Liver (tissue), 9 donors: ENCODE measurements around the gene TTC39C. TPM values are rescaled to one million over a fixed set of nuclear protein-coding genes. Genes with fewer than 3 reads are reported as not detected.

Experiments
- DNase-seq: peaks from one replicate; pipeline ENCODE4 v3.0.0-alpha.2; 2017; ENCODE audit warnings: low spot score
- H3K27ac ChIP-seq, 2 donors: one replicate each; pipeline ENCODE4 v1.7.0; 2013; ENCODE audit warnings: inconsistent platforms in 2 of 2, low read length in 2 of 2, control low read depth in 1 of 2, low read depth in 1 of 2, mild to moderate bottlenecking in 1 of 2
- H3K27me3 ChIP-seq, 4 donors: one replicate each; pipeline versions ENCODE4 v1.6.1 to v1.7.0; 2013; ENCODE audit warnings: low read length in 3 of 4, inconsistent platforms in 1 of 4, mild to moderate bottlenecking in 1 of 4, moderate library complexity in 1 of 4; ENCODE audit not compliant: control insufficient read depth in 4 of 4, insufficient read depth in 4 of 4
- H3K36me3 ChIP-seq, 4 donors: one replicate each; pipeline versions ENCODE4 v1.6.1 to v1.7.0; 2013; ENCODE audit warnings: low read length in 3 of 4, mild to moderate bottlenecking in 3 of 4, low read depth in 1 of 4, moderate library complexity in 1 of 4; ENCODE audit not compliant: control insufficient read depth in 4 of 4, insufficient read depth in 3 of 4
- H3K4me1 ChIP-seq, 4 donors: one replicate each; pipeline versions ENCODE4 v1.6.1 to v1.7.0; 2013; ENCODE audit warnings: low read length in 3 of 4, mild to moderate bottlenecking in 3 of 4, moderate library complexity in 1 of 4; ENCODE audit not compliant: control insufficient read depth in 4 of 4, insufficient read depth in 4 of 4
- H3K4me3 ChIP-seq, 3 donors: one replicate each; pipeline versions ENCODE4 v1.6.1 to v1.7.0; 2013; ENCODE audit warnings: low read length in 3 of 3, control low read depth in 1 of 3, low read depth in 1 of 3, mild to moderate bottlenecking in 1 of 3
- H3K9ac ChIP-seq, 2 donors: one replicate each; pipeline ENCODE4 v1.7.0; 2013; ENCODE audit warnings: low read length in 2 of 2, mild to moderate bottlenecking in 2 of 2, moderate library complexity in 2 of 2, control low read depth in 1 of 2, low read depth in 1 of 2
- H3K9me3 ChIP-seq, 4 donors: one replicate each; pipeline versions ENCODE4 v1.6.1 to v1.7.0; 2013; ENCODE audit warnings: low read length in 3 of 4; ENCODE audit not compliant: control insufficient read depth in 4 of 4
- ATF3 ChIP-seq: IDR thresholded peaks from 2 replicates; pipeline ENCODE4 v1.6.1; 2016; ENCODE audit warnings: antibody characterized with exemption
- CTCF ChIP-seq: fragments of 150-350 bp; IDR thresholded peaks from 2 replicates; pipeline ENCODE4 v1.5.1; 2017; ENCODE audit warnings: improper control_type of control experiment, low read depth, low read length; ENCODE audit not compliant: missing input control
- EGR1 ChIP-seq, 2 donors: IDR thresholded peaks; 2 replicates each; pipeline ENCODE4 v1.6.1; 2016 to 2018; ENCODE audit warnings: antibody characterized with exemption in 2 of 2, low read depth in 2 of 2
- FOXA1 ChIP-seq: IDR thresholded peaks from 2 replicates; pipeline ENCODE4 v1.6.1; 2016; ENCODE audit warnings: antibody characterized with exemption
- FOXA2 ChIP-seq: IDR thresholded peaks from 2 replicates; pipeline ENCODE4 v1.6.1; 2016; ENCODE audit warnings: antibody characterized with exemption
- HNF4A ChIP-seq, 2 donors: conservative IDR thresholded peaks; 2 replicates each; pipeline ENCODE4 v1.6.1; 2016; ENCODE audit warnings: antibody characterized with exemption in 2 of 2, mild to moderate bottlenecking in 2 of 2
- HNF4G ChIP-seq: IDR thresholded peaks from 2 replicates; pipeline ENCODE4 v1.6.1; 2016; ENCODE audit warnings: antibody characterized with exemption
- JUND ChIP-seq, 2 donors: IDR thresholded peaks; 2 replicates each; pipeline ENCODE4 v1.6.1; 2016; ENCODE audit warnings: antibody characterized with exemption in 2 of 2
- NR2F2 ChIP-seq: IDR thresholded peaks from 2 replicates; pipeline ENCODE4 v1.6.1; 2016; ENCODE audit warnings: antibody characterized with exemption
- RAD21 ChIP-seq, 2 donors: IDR thresholded peaks; 2 replicates each; pipeline ENCODE4 v1.6.1; 2016; ENCODE audit warnings: antibody characterized with exemption in 2 of 2, mild to moderate bottlenecking in 2 of 2
- REST ChIP-seq: IDR thresholded peaks from 2 replicates; pipeline ENCODE4 v1.6.1; 2016; ENCODE audit warnings: antibody characterized with exemption, mild to moderate bottlenecking
- RXRA ChIP-seq, 2 donors: IDR thresholded peaks; 2 replicates each; pipeline ENCODE4 v1.6.1; 2017 to 2018; ENCODE audit warnings: antibody characterized with exemption in 2 of 2, mild to moderate bottlenecking in 1 of 2
- SP1 ChIP-seq: IDR thresholded peaks from 2 replicates; pipeline ENCODE4 v1.6.1; 2018; ENCODE audit warnings: antibody characterized with exemption, mild to moderate bottlenecking
- YY1 ChIP-seq: IDR thresholded peaks from 2 replicates; pipeline ENCODE4 v1.6.1; 2016; ENCODE audit warnings: antibody characterized with exemption, mild to moderate bottlenecking
- ZBTB33 ChIP-seq: IDR thresholded peaks from 2 replicates; pipeline ENCODE4 v1.6.1; 2016; ENCODE audit warnings: antibody characterized with exemption
- WGBS: extraction: QIAGEN DNeasy Blood & Tissue Kit; methylation state at CpG from one replicate; pipeline ENCODE4 v1.1.7; 2013; 5-methylcytosine and 5-hydroxymethylcytosine counted together
- polyA plus RNA-seq, 2 donors: library from polyadenylated mRNA; stranded (reverse) in 1 of 2; unstranded in 1 of 2; fragments of 200-250 nt in 1 of 2; fragments of >200 nt in 1 of 2; fragmentation: Nextera tagmentation in 1 of 2; extraction: Ambion mirVana in 1 of 2; gene quantifications; one replicate each; pipeline versions ENCODE4 v1.2.1 to v1.2.3, GENCODE V29; 2013 to 2015
- total RNA-seq, 2 donors: library from RNA; depleted of rRNA; stranded (reverse); fragments of >200 nt; gene quantifications; one replicate each; pipeline ENCODE4 v1.2.3, GENCODE V29; 2014
- donor health status: healthy.
- donor health status: healthy.
- donor health status: healthy.
- donor health status: healthy.
- donor health status: healthy.

TTC39C gene
- total and polyA plus RNA-seq, 4 donors: 22.8 to 55.1 (median 38.6) TPM

- DNase-seq: no peak
- WGBS: 97% methylated on average over 3 of the region's 3 CpGs
- no peak for TF ChIP-seq CTCF
- TF ChIP-seq ATF3: no peak
- no peak for TF ChIP-seq JUND (IDR thresholded peaks at IDR 0.05)
- no peak for TF ChIP-seq SP1
- TF ChIP-seq REST: no peak
- TF ChIP-seq NR2F2: no peak
- no peak for TF ChIP-seq RXRA (IDR thresholded peaks at IDR 0.05)
- no peak for TF ChIP-seq RAD21 (IDR thresholded peaks at IDR 0.05)
- TF ChIP-seq ZBTB33: no peak
- no peak for TF ChIP-seq HNF4G
- H3K9ac ChIP-seq: no peak overlapping the region
- H3K36me3 ChIP-seq: peaks cover 0 to 4% (median 1%) of the 10 kb centered on the region in 4 donors
- no peaks in the 10 kb centered on the region for H3K27me3 ChIP-seq
- H3K9me3 ChIP-seq: no peaks in the 10 kb centered on the region
- no peak overlapping the region for H3K27ac ChIP-seq
- H3K4me3 ChIP-seq: no peak overlapping the region
- H3K4me1 ChIP-seq: peaks cover 0 to 3% (median 0%) of the 10 kb centered on the region in 4 donors
Observed at GRCh38 chr18:24157855-24158254, 143.3 kb downstream of the TTC39C start.

GRCh38 chr18:24160086-24160485 lies 145.5 kb downstream of the TTC39C start:
- no peak overlapping the region for H3K27ac ChIP-seq
- 96% methylated on average over 5 of the region's 5 CpGs for WGBS
- H3K9me3 ChIP-seq: no peaks in the 10 kb centered on the region
- DNase-seq: no peak
- H3K4me3 ChIP-seq: no peak overlapping the region
- H3K27me3 ChIP-seq: no peaks in the 10 kb centered on the region
- H3K4me1 ChIP-seq: peaks cover 0 to 3% (median 0%) of the 10 kb centered on the region in 4 donors
- H3K9ac ChIP-seq: no peak overlapping the region
- TF ChIP-seq ATF3 (no peak), EGR1 (IDR thresholded peaks at IDR 0.05; ENCODE audit: low read depth in 2 of 2) (no peak), SP1 (no peak), HNF4A (conservative IDR thresholded peaks at IDR 0.05) (no peak), NR2F2 (no peak), JUND (IDR thresholded peaks at IDR 0.05) (no peak), RXRA (IDR thresholded peaks at IDR 0.05) (no peak), YY1 (no peak), FOXA1 (no peak), HNF4G (no peak), FOXA2 (no peak)
- H3K36me3 ChIP-seq: peaks cover 0 to 4% (median 1%) of the 10 kb centered on the region in 4 donors
